NCI-H1092 (cell line): Measurements from ENCODE around the gene SPOCK3.
"Not testable (repeated sequence)": the region's sequence is repeated elsewhere in the genome, so short reads cannot be mapped to it uniquely, and the experiment has no call there.

Source experiments
- DNase-seq: peaks from one replicate; lab custom pipeline; 2025; lab: John Stamatoyannopoulos, UW

SPOCK3 gene

DNA sequence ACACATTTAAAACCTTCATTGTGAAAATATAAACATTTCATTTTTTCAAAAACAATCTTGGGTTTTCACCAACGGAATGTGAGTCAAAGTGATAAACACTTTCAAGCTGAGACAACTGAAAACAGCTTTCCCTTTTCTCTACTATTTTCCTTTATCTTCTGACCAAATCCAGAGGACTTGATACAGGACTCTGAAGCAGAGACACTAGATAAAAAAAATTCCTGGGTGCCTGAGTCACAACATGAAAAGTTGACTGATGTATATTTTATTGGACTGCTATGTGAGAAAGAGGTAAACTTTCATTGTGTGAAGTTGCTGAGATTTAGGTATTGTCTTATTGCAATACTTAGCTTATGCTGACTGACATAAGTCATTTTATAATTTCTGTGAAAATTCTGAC lies 411.2 kb downstream of the SPOCK3 start:
- DNase-seq = no peak

DNA sequence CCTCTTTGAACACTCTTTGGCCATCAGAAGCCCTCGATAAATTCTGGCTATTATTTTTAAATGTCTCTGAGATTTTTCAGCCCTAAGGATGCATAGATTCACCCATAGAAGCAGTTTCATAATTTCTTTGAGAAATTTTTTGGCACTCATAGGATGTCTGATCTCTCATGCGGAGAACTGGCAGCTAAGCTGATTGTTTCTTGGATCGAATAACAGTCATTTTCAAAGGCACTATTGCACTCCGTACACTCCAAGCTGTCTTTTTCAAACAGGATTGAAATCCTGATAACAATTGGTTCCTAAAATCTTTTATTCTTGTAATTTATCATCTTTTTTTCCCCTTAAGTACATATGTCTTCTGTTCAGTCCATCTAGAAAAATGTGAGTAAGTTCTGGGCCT lies 411.9 kb downstream of the SPOCK3 start:
- no peak for DNase-seq

DNA sequence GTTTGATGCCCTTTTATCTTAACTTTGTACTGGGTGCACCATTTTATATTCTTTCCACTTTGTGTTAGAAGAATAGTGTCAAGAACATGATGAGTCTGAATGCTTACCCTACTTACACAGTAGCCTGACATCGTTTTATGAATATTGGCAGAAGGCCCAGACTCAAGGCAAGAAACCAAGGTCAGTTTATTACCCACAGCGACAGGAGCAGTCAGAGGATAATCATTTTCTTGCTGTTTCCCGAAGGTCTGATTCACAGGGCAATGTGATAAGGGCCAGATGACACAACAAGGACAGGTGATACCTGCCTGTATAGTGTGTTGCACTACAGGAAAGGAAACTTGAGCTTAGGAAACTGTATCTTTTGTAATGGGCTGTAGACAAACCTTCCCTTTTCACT lies 417.4 kb downstream of the SPOCK3 start:
- no peak for DNase-seq

DNA sequence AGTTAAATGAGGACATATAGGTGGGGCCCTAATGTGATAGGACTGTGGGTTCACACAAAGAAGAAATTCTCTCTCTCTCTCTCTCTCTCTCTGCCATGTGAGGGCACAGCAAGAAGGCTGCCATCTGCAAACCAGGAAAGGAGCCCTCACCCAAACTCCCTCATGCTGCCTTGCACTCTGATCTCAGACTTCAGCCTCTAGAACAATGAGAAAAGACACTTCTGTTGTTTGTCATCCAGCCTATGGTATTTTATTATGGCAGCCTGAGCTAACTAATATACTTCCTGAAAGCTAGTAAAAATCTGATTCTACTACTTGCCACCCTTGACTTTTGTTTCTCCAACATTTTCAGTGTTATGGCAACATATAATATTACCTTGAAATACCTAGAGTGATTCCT lies 425.9 kb downstream of the SPOCK3 start:
- no peak for DNase-seq

DNA sequence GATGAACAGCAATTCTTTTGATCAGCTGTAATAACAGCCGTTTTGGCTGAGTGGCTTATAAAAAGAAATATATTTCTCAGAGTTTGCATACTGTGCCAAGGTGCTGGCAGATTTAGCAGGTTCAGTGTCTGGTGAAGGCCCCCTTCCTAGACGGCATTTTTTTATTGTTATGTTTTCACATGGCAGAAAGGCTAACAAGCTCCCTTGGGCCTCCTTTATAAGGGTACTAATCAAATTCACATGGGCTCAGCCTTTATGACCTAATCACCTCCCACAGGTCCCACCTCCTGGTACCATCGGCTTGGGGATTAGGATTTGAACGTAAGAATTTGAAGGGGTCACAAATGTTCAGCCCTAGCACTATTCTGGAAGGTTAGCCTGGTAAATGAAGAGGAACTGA lies 431.9 kb downstream of the SPOCK3 start:
- no peak for DNase-seq

DNA sequence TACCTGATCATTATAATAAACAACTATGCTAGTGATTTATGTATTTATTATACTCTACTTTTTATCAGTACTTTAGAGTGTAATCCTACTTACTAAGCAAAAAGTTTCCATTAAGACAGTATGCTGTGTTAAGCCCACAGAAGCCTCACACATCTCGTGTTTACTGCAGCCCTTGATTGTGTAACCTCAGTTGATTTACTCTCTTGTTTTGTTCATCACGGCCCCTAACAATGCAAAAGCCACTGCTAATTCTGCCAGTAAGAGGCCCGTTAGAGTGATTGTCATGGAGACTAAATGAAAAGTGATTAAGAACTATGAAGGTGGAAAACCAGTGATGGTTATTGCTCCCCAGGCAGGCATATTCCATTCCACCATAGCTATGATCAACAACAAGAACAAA lies 436.2 kb downstream of the SPOCK3 start:
- DNase-seq = no peak

DNA sequence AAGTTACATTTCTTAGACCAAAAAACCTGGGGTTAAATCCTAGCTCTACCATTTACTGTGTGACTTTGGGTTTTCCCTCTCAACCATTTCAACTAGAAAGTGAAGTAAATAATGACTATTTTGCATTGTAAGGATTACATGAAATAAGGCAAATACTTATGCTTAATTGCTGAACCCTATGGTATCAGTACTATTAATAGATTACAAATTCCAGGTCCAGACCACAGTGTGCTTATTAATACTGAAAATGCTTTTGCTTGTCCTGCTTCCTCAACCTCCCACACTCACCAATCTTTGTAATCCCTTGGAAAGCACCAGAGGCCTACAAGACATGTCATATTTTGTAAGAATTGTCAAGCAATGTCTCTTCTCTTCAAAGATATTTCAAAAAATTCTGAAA lies 456.5 kb downstream of the SPOCK3 start:
- no peak for DNase-seq

DNA sequence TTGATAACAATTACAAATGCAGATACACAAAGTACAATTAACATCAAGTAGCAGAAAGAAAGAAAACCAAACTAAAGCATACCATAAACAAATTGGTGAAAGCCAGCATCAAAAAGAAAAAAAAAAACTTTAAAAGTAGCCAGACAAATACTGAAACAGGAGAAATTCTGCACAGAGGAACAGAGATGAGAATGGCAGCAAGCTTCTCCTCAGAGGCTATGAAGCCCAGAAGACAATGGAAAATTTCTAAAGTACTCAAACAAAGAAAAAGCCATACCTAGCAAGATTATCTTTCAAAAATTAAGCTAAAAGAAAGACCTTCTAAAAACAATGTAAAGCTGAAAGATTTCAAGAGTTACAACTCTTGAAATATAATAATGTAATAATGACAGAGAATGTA lies 471.3 kb downstream of the SPOCK3 start:
- no peak for DNase-seq

DNA sequence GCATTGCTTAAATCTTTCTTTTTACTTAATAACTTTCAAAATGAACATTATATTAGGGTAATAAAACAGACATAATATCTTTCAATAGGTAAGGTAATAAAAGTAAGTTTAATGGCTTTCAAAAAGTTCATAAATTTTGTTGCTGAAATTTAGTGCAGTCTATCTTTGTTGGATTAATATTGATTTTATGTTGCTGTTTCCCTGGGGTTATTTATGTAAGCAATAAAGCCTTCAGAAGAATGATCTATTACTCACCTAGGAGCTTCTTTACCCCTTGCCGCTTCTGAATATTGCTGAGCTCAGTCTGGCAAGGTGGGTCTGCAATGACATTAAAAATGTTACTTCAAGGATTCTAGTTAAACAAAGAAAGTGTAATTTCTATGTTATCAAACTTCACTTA lies 492.6 kb downstream of the SPOCK3 start:
- DNase-seq = no peak

DNA sequence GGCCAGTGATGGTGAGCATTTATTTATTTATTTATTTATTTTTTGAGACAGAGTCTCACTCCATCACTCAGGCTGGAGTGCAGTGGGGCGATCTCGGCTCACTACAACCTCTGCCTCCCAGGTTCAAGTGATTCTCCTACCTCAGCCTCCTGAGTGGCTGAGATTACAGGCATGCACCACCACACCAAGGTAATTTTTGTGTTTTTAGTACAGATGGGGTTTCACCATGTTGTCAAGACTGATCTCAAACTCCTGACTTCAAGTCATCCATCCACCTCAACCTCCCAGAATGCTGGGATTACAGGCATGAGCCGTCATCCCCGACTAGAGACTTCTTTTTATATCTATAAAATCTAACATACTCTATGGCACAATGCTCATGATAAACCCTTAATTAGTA lies 495.1 kb downstream of the SPOCK3 start:
- not testable (repeated sequence) for DNase-seq

DNA sequence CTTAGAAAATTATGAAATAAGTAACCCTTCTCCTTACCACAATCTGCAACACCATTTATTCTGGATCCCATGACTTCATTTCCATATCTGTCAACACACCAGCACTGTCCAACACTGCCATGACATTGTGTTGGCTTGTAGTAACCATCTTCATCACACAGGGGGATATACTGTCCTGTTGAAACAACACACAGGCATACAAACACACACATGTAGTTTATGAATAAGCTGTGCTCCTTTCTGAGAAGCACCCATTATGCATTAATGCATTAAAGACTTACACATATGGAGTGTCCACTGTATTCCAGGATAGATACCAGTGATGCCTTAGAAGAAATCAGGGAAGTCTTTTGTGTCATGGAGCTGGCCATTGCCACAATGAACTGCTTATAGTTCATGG lies 496.9 kb downstream of the SPOCK3 start:
- DNase-seq = no peak

DNA sequence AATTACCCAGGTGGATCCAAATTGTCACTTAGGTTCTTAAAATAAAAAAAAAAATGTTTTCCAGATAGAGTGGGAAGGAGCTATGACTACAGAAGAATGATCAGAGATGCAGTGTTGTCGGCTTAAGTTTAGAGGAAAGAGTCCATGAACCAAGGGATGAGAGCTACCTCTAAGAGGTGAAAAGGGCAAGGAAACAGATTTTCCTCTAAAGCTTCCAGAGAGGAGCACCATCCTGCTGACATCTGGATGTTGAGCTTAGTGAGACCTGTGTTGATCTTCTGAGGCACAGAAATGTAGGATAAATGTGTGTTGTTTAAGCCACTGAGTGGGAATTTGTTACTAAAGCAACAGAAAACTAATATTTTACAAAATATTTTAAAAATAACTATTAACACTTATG lies 498.7 kb downstream of the SPOCK3 start:
- no peak for DNase-seq

DNA sequence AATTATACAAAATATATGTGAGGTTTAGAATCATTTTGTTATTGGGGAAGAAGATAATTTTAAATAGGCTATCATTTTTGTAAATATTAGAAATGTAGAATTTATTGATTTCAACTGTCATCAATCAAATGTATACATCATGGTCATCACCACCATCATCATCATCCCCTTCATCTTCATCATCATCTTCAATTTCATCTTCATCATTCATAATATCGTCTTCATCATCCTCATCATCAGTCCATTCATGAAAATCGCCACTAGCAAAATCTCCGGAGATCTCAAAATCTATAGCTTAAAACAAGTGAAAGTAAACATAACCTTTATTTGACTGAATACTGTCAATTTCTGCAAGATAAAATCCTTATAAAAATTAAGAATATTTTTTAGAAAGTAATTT lies 499.5 kb downstream of the SPOCK3 start:
- no peak for DNase-seq

DNA sequence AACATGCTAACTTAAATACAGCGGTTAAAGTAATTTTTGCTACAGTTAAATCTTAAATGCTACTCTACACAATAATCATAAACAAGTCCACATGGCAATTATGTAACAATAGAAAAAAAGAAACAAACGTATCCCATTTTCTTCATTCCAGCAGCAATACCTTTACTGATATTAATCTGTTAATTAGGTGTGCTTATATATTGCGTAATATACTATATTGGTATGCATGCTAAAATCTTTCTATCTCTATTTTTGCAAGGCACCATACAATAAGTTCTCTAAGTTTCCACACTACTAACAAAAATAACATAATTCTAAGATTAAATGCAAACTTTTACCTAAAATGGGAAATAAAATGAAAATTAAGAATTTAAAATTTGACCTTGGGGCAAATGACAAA lies 500.6 kb downstream of the SPOCK3 start:
- no peak for DNase-seq

DNA sequence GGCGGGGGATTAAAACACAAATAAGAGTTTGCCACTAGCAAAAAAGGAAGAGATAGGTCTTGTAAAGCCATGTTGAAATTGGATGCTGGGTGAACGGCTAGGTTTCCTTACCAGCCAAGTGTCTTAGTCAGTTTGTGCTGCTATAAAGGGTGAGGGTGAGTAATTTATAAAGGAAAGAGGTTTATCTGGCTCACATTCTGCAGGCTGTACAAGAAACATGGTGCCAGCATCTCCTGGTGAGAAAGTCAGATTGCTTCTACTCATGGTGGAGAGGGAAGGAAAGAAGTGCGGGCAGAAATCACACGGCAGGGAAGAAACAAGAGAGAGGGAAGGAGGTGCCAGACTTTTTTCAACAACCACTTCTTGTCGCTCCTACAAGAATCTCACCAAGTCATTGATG lies 507.5 kb downstream of the SPOCK3 start:
- no peak for DNase-seq

DNA sequence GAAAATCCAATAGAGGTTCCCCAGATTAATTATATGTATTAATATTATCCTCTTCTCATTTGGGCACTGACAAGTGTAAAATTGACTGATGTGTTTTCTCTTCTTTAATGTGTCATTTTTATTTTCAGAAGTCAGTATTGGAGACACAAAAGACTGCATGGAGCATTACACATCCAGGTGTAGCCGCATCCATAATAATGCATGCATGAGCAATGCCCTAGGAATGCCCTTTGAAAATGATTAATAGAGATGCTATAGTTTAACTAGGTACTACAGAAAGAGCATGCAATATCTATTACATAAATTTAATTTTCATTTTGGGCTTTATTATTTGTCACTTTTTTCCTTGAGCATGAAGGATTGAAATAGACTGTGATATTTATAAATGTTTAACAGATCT lies 509.9 kb downstream of the SPOCK3 start:
- DNase-seq = no peak

DNA sequence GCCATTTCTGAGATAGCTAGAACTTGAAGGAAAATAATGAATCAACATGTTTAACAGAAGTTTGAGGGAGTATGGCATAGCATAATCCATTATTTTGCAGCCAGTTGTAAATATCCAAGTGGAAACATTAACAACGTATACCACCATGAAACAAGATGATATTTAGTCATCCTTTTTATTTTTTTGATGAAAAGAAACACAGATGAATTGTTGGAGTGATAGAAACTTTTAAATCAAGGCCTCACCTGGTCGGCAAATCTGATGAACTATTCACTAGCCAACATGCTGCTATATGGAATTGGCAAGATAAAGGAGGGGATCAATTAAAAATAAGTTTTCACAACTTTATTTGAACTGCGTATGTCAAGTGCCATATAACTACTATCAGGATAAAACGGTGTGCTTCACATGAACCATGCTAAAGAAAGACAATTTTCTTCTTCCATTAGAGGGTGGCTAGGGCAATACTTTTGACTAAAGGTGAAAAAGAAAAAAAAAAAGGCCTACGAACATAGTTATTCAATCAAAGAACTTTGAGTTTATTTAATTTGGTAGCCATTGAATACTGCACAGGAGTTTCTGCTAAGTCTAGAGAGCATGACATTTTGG lies 510.7 kb downstream of the SPOCK3 start:
- no peak for DNase-seq

DNA sequence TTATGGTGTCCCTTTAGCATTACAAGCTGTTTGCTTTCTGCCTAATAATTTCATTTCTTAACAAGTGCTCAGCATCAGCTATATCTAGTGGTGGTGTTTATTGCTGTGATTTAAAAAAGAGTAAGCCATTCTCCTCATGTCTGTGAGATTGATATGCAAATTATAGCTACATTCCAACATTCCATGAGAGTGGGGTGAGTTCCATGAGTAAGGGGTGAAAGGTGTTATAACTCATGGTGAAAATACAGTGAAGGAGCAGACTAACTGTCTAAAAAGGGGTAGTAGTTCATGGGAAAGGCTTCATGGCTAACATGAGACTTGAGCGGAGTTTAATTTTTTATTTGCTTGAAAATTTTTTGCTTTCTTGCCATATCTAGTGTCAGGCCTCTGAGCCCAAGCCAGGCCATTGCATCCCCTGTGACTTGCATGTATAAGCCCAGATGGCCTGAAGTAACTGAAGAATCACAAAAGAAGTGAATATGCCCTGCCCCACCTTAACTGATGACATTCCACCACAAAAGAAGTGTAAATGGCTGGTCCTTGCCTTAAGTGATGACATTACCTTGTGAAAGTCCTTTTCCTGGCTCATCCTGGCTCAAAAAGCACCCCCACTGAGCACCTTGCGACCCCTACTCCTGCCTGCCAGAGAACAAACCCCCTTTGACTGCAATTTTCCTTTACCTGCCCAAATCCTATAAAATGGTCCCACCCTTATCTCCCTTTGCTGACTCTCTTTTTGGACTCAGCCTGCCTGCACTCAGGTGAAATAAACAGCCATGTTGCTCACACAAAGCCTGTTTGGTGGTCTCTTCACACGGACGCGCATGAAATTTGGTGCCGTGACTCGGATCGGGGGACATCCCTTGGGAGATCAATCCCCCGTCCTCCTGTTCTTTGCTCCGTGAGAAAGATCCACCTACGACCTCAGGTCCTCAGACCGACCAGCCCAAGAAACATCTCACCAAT lies 518.3 kb downstream of the SPOCK3 start:
- not testable (repeated sequence) for DNase-seq

DNA sequence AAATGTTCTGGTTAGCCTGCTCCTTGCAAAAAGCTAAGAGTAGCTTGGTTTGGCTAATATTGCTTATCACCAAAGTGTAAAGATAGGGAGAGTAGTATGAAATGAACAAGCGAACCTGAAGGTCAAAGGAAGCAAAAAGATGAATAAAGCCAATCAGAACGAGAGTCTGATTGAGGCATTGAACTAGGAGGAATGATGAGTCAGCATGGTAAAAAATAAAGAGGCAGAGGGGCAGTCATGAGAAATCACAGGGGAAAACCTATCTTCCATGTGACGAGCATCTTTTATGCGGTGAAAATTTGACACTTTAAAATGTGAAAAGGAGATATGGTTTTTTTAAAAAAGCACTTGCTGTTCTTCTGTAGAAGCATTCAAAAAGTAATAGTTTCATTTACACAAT lies 533.7 kb downstream of the SPOCK3 start:
- DNase-seq = no peak

DNA sequence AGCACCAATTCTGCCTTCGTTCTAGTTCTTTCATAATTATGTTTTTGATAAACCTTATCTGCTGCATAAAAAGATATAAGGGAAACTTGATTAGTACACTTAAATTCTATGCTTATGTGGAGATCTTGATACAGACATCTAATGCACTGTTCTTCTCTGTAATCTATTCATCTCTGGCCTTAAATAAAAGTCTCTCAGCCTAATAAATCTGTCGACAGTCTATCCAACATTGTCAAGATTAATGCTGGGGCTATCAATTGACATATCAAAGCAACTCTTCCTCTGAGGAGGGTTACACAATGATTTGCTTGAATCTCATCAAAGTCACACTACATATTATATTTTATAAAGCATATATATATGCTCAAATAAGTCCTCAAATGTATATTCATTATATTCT lies 545.5 kb downstream of the SPOCK3 start:
- no peak for DNase-seq

DNA sequence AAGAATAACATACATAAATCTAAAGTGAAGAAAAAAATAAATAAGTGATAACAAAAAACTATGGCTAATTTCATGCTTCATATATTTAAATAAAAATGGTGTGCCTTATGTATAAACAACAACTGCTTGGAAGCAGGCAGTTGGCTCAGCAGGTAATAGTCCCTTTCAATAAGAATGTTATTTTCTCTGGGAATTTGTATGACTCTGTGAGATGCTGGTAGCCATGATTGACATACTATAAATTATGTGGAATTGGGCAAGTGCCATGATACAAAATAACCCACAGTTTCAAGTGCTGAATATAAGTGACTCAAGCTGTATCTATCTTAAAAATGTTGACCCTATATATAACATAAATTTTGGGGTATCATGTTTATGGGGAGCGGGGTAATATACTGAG lies 546.5 kb downstream of the SPOCK3 start:
- no peak for DNase-seq
